ENCODE data around the gene PLCB2.
A peak's percentile ranks its signal among the peaks of the same experiment; 100 is the strongest.

Gene PLCB2

GRCh38 chr15:40317580-40317979 is 9.8 kb upstream of the PLCB2 start:
- no peak overlapping the region for H3K4me3 ChIP-seq (ENCODE audit: low read length)
- no peaks in the 10 kb centered on the region for H3K36me3 ChIP-seq (ENCODE audit: control insufficient read depth, insufficient read depth, low read length)
- H3K4me1 ChIP-seq (ENCODE audit: control insufficient read depth, insufficient read depth, low read length), result no peaks in the 10 kb centered on the region
- H3K27ac ChIP-seq (ENCODE audit: low read depth, low read length), result no peak overlapping the region
- H3K9ac ChIP-seq (ENCODE audit: low read length), result no peak overlapping the region
- H3K27me3 ChIP-seq (ENCODE audit: control insufficient read depth, insufficient read depth, low read length), result no peaks in the 10 kb centered on the region

- Histone ChIP-seq H3K4me1 (ENCODE audit: control insufficient read depth, insufficient read depth, low read length) (no peaks in the 10 kb centered on the region), H3K4me3 (ENCODE audit: low read length) (no peak overlapping the region), H3K9ac (ENCODE audit: low read length) (no peak overlapping the region), H3K36me3 (ENCODE audit: control insufficient read depth, insufficient read depth, low read length) (no peaks in the 10 kb centered on the region), H3K27ac (ENCODE audit: low read depth, low read length) (no peak overlapping the region), H3K27me3 (ENCODE audit: control insufficient read depth, insufficient read depth, low read length) (no peaks in the 10 kb centered on the region)
These were observed 9.2 kb upstream of the PLCB2 start for GRCh38 chr15:40316931-40317330.

- no peak overlapping the region for H3K4me3 ChIP-seq (ENCODE audit: low read length)
- H3K27ac ChIP-seq (ENCODE audit: low read depth, low read length), result no peak overlapping the region
- no peaks in the 10 kb centered on the region for H3K4me1 ChIP-seq (ENCODE audit: control insufficient read depth, insufficient read depth, low read length)
- H3K27me3 ChIP-seq (ENCODE audit: control insufficient read depth, insufficient read depth, low read length), result no peaks in the 10 kb centered on the region
- H3K9ac ChIP-seq (ENCODE audit: low read length), result no peak overlapping the region
- no peaks in the 10 kb centered on the region for H3K36me3 ChIP-seq (ENCODE audit: control insufficient read depth, insufficient read depth, low read length)
These were observed 7.1 kb upstream of the PLCB2 start for GRCh38 chr15:40314723-40315276.

GRCh38 chr15:40313531-40314398 is 6.0 kb upstream of the PLCB2 start:
- Histone ChIP-seq H3K4me1 (ENCODE audit: control insufficient read depth, insufficient read depth, low read length) (no peaks in the 10 kb centered on the region), H3K36me3 (ENCODE audit: control insufficient read depth, insufficient read depth, low read length) (no peaks in the 10 kb centered on the region), H3K27ac (ENCODE audit: low read depth, low read length) (no peak overlapping the region), H3K4me3 (ENCODE audit: low read length) (no peak overlapping the region), H3K27me3 (ENCODE audit: control insufficient read depth, insufficient read depth, low read length) (no peaks in the 10 kb centered on the region), H3K9ac (ENCODE audit: low read length) (no peak overlapping the region)

GRCh38 chr15:40312370-40313158 is 4.8 kb upstream of the PLCB2 start:
- no peak overlapping the region for H3K4me3 ChIP-seq (ENCODE audit: low read length)
- no peak overlapping the region for H3K27ac ChIP-seq (ENCODE audit: low read depth, low read length)
- no peaks in the 10 kb centered on the region for H3K4me1 ChIP-seq (ENCODE audit: control insufficient read depth, insufficient read depth, low read length)
- no peaks in the 10 kb centered on the region for H3K27me3 ChIP-seq (ENCODE audit: control insufficient read depth, insufficient read depth, low read length)
- no peak overlapping the region for H3K9ac ChIP-seq (ENCODE audit: low read length)
- no peaks in the 10 kb centered on the region for H3K36me3 ChIP-seq (ENCODE audit: control insufficient read depth, insufficient read depth, low read length)

- Histone ChIP-seq H3K4me3 (ENCODE audit: low read length) (no peak overlapping the region), H3K27me3 (ENCODE audit: control insufficient read depth, insufficient read depth, low read length) (no peaks in the 10 kb centered on the region), H3K4me1 (ENCODE audit: control insufficient read depth, insufficient read depth, low read length) (no peaks in the 10 kb centered on the region), H3K9ac (ENCODE audit: low read length) (no peak overlapping the region), H3K36me3 (ENCODE audit: control insufficient read depth, insufficient read depth, low read length) (no peaks in the 10 kb centered on the region), H3K27ac (ENCODE audit: low read depth, low read length) (no peak overlapping the region)
These were observed 3.3 kb upstream of the PLCB2 start for GRCh38 chr15:40310993-40311392.

GRCh38 chr15:40310001-40310959 is 2.5 kb upstream of the PLCB2 start:
- H3K27me3 ChIP-seq (ENCODE audit: control insufficient read depth, insufficient read depth, low read length), result no peaks in the 10 kb centered on the region

GRCh38 chr15:40309344-40309862 is 1.7 kb upstream of the PLCB2 start:
- H3K27me3 ChIP-seq (ENCODE audit: control insufficient read depth, insufficient read depth, low read length), result no peaks in the 10 kb centered on the region
- H3K4me3 ChIP-seq (ENCODE audit: low read length), result no peak overlapping the region
- H3K27ac ChIP-seq (ENCODE audit: low read depth, low read length), result no peak overlapping the region
- no peaks in the 10 kb centered on the region for H3K36me3 ChIP-seq (ENCODE audit: control insufficient read depth, insufficient read depth, low read length)
- no peaks in the 10 kb centered on the region for H3K4me1 ChIP-seq (ENCODE audit: control insufficient read depth, insufficient read depth, low read length)
- H3K9ac ChIP-seq (ENCODE audit: low read length), result no peak overlapping the region

More at GRCh38 chr15:40310001-40310959, 2.5 kb upstream of the PLCB2 start:
- H3K36me3 ChIP-seq (ENCODE audit: control insufficient read depth, insufficient read depth, low read length), result no peaks in the 10 kb centered on the region
- H3K9ac ChIP-seq (ENCODE audit: low read length), result no peak overlapping the region
- no peak overlapping the region for H3K4me3 ChIP-seq (ENCODE audit: low read length)
- no peaks in the 10 kb centered on the region for H3K4me1 ChIP-seq (ENCODE audit: control insufficient read depth, insufficient read depth, low read length)
- H3K27ac ChIP-seq (ENCODE audit: low read depth, low read length), result no peak overlapping the region

GRCh38 chr15:40306908-40307307 is 827 bp downstream of the PLCB2 start:
- Histone ChIP-seq H3K27me3 (ENCODE audit: control insufficient read depth, insufficient read depth, low read length) (no peaks in the 10 kb centered on the region), H3K36me3 (ENCODE audit: control insufficient read depth, insufficient read depth, low read length) (peaks cover 2% of the 10 kb centered on the region), H3K9ac (ENCODE audit: low read length) (no peak overlapping the region), H3K27ac (ENCODE audit: low read depth, low read length) (no peak overlapping the region), H3K4me1 (ENCODE audit: control insufficient read depth, insufficient read depth, low read length) (no peaks in the 10 kb centered on the region), H3K4me3 (ENCODE audit: low read length) (peak overlapping the region; percentile 34)

GRCh38 chr15:40306371-40306770 is 1.4 kb downstream of the PLCB2 start:
- peaks cover 2% of the 10 kb centered on the region for H3K36me3 ChIP-seq (ENCODE audit: control insufficient read depth, insufficient read depth, low read length)
- H3K9ac ChIP-seq (ENCODE audit: low read length), result no peak overlapping the region
- no peak overlapping the region for H3K27ac ChIP-seq (ENCODE audit: low read depth, low read length)
- H3K27me3 ChIP-seq (ENCODE audit: control insufficient read depth, insufficient read depth, low read length), result no peaks in the 10 kb centered on the region
- no peaks in the 10 kb centered on the region for H3K4me1 ChIP-seq (ENCODE audit: control insufficient read depth, insufficient read depth, low read length)
- H3K4me3 ChIP-seq (ENCODE audit: low read length), result peak overlapping the region; percentile 34

GRCh38 chr15:40305281-40305680 is 2.5 kb downstream of the PLCB2 start:
- Histone ChIP-seq H3K9ac (ENCODE audit: low read length) (no peak overlapping the region), H3K36me3 (ENCODE audit: control insufficient read depth, insufficient read depth, low read length) (peaks cover 2% of the 10 kb centered on the region), H3K27me3 (ENCODE audit: control insufficient read depth, insufficient read depth, low read length) (no peaks in the 10 kb centered on the region), H3K4me3 (ENCODE audit: low read length) (no peak overlapping the region), H3K27ac (ENCODE audit: low read depth, low read length) (no peak overlapping the region), H3K4me1 (ENCODE audit: control insufficient read depth, insufficient read depth, low read length) (no peaks in the 10 kb centered on the region)
